Activated CD8-positive, alpha-beta memory T cell treated with anti-CD3 and anti-CD28 coated beads, Interleukin-2, amount 50 U/mL, for 4 hours (primary cell): ENCODE data around the gene HSF2.
"Not testable (repeated sequence)": the region's sequence is repeated elsewhere in the genome, so short reads cannot be mapped to it uniquely, and the experiment has no call there.

Experiments
- DNase-seq: peaks from one replicate; pipeline ENCODE4 v3.0.0-alpha.2; 2020

The HSF2 gene

DNA sequence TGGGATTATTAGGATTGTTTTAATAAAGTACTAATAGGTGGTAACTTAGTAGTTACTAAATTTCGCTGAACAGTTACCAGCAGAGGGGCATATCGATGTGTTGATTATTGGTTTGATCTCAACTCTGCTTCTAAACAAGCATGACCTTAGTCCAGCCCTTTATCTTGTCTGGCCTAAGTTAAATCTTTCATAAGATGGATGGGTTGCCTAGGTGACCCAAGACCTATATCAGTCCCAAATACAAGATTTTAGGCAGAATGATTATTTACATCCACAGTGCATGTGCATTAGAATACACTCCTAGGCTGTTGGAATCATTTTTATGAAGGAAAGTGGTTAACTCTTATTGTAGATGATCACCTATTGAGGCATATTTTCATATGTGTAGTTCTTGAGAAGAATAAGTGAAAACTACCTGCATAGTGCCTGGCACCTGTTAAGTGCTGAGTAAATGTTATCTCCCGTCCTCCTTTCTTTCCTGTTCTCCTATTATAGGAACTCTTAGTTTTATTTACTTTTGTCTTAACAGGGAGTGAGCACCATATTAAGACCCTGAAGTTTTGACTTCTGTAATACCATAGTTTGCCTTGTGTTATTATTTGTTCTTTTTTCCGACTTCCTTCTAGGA, 1.1 kb downstream of the HSF2 start:
- no peak for DNase-seq

DNA sequence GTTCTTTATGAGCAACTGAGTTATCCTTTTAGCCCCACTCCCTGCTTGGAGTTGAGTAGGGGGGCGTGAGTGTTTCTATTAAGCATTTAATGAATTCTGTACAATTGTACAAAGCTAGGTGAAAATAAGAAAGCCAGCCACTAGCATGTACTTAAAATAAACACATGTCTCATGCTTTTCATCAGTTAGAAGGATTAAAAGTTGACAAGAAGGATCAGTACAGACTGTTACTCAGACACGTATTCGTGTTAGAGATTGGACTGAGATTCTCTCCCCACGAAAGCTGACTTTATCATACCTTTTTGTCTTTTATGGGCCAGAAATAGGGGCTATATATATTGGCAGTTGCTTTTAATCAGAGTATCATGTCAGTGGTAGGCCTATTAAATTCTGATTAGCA, 1.7 kb downstream of the HSF2 start:
- DNase-seq: no peak

DNA sequence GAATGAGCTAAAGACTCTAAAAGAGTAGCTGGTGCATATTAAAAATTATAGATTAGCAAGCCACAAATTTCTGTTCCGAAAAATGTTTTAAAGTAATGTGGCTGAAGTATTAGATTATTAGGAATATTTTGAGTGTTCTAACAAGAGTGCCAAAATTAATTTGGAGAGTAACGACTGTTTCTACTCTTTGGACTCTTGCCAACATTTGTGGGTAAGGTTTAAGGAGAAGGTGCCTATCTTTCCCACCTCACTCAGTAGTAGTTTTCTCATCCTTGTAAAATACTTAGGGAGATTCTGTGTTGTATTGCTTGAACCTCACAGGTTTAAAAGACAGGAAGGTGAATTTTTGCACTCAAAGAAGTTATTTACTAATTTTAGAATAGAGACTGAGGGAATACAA, 5.0 kb downstream of the HSF2 start:
- no peak for DNase-seq

DNA sequence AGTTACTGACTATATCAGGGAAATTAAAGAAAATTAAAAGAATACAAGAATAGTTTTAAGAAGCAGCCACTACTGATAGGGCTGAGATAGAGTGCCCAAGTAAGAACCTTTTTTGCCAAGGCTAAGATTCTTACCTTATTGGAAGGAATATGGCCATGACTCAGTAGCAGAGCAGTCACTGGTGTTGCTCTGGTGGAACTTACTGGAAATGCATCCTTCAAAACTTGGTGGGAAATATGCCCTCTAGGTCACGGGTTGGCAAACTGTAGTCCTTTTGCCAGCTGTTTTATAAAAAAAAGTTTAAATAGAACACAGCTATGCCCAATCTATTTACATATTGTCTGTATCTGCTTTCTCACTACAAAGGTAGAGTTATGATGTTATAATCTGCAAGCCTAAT, 6.0 kb downstream of the HSF2 start:
- DNase-seq: no peak

DNA sequence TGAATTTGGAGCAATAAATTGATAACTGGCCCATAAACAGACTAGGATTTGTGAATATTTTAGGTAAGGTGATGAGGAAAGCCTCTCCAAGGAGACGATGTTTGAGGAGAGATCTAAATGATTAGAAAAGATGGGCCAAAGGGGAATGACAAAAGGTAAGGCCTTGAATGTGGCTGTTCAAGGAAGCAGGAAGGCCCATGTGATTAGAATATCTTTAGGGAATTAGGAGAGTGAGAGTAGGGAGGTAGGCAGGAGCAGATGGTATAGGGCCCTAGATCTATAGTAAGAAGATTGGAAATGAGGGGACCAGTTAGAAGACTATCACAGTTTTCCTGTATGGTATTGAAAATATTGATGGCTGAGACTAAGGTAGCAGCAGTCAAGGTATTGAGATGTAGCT, 6.7 kb downstream of the HSF2 start:
- DNase-seq: no peak

DNA sequence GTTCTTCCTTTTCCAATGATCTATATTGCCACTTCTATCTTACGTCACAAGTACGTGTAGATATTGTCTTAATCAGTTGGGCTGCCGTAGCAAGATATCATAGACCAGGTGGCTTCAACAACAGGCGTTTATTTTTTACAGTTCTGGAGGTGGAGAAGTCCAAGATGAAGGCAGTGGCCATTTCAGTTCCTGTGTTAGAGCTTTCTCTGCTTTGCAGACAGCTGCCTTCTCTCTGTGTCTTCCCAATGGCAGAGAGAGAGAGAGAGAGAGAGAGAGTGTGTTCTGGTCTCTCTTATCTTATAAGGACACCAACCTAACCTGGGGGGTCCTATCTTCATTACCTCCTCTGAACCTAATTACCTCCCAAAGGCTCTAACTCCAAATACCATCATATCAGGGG, 8.3 kb downstream of the HSF2 start:
- DNase-seq: no peak

DNA sequence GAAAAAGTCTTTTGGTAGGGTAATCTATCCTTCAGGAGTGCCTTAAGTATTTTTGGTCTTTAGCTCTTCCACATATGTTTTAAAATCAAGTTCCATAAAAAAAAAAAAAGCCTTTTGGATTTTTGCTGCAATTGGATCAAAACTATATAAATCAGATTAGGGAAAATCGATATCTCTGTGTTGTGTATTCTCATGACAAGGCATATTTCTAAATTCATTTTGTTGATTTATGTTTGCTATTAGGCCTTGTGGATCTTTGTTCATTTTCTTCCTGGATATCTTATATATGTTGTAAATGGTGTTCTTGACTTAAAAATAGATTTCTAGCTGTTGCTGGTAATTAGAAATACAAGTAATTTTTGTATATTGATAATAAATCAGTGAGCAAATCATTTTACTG, 8.8 kb downstream of the HSF2 start:
- no peak for DNase-seq

DNA sequence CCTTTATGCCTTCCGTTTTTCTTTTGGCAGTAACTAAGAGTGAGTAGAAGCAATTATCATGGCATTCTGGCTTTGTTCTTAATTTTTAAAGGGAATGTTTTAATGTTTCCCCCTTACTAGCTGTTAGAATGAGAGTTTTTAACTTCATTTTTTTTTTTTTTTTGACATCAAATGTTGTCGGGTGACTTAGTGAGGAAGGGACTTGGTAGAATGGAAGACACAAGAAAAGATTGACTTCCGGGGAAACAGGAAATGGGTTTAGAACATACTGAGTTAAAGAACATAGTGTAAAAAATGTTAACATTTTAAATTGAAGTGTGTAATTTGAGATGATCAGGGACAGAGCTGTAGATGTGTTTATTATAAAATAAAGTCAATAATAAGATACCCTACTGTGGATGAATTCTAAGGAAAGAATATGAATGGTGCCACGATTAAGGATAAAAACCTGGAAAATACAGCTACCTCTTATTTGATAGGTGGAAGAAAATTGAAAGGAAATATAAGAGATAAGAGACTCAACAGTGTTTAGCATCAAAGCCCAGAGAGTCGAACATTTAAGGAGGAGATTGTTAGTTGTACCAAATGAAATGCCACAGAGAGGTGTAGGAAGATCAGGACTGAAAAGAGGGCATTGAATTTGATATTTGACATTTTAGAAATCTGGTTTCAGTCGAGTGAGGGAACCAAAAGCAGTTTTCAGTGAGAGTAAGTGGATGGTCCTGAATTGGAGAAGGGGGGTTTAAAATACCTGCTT, 9.4 kb downstream of the HSF2 start:
- DNase-seq: no peak

DNA sequence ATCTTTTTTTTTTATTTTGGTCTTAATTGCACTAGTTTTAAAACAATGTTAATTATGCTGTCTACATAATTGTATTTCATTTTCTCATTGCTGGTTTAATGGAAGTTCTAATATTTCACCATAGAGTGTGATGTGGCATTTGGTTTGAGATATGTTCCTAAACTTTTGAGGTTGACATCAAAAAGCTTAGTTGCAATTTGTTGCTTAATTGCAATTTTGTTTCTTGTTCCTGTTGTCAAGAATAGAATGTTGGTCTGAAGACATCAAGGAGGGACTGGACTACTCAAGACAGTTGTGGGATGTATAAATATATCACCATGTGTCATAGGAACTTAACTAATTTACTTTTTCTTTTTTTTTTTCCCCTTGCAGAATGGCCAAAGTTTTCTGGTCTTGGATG, 12.5 kb downstream of the HSF2 start:
- DNase-seq: no peak

DNA sequence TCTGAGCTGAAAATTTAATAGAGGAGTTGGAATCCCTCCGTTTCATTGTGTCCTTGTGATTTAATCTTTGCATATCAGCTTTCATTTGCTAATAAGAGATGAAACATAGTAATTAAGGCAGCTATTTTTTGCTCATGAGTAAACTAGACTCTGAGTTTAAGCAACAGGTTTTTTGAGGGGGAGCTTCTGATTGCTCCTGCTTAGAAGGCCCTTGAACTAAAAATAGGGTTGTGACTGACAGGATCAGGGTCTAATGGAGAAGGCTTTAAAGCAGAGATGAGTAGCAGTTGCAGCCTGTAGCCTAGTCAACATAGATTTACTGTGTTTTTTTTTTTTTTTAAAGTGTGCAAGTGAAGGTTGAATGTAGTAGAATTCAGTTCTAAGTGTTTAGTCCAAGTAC, 17.4 kb downstream of the HSF2 start:
- DNase-seq: no peak

DNA sequence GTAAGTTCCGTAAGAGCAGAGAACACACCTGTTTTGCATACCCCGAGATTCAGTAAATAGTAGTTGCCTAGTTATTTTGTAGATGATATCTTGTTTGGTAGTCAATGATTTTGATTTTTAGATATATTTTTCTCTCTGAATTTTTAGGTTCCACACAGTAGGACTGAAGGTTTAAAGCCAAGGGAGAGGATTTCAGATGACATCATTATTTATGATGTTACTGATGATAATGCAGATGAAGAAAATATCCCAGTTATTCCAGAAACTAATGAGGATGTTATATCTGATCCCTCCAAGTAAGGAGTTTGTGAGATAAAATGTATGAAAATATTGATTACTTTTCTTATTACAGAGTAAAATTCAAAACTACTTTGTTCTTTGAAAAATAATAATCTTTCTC, 22.6 kb downstream of the HSF2 start:
- no peak for DNase-seq

DNA sequence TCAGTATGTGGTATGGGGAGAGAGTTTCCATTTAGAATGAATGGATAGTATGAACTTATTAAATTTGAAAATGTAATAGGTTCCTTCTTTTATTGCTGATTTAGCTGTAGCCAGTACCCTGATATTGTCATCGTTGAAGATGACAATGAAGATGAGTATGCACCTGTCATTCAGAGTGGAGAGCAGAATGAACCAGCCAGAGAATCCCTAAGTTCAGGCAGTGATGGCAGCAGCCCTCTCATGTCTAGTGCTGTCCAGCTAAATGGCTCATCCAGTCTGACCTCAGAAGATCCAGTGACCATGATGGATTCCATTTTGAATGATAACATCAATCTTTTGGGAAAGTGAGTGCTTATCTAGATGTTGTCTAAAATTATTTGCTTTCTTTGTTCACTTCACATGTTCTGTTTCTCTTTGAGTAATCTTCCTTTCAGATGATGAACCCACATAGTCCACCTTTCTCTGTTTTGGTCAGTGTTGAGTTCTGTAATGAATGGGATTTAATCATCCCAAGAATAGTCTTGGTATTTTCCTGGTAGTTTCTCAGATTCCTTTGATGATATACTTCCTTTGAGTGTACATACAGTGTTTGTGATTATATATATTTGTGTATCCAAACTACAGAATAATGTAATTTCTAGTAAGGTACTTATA, 23.3 kb downstream of the HSF2 start:
- no peak for DNase-seq

DNA sequence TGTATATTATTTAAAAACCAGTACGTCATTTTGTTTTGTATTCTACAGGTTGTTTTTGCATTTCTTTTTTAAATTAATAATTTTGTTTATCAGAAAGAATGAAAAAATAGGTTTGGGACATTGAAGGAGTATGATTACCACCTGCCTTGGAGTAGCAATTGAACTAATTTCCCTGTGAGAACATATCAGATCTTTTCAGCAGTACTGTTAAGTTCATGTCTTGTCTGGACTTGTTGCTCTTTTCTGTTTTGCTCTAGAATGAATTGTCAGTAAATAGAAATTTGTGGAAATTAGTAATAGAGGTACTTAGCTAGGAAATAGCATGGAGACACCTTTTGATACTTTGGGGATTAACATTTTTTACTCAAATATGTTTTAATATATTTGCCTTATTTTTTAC, 24.3 kb downstream of the HSF2 start:
- DNase-seq: no peak

DNA sequence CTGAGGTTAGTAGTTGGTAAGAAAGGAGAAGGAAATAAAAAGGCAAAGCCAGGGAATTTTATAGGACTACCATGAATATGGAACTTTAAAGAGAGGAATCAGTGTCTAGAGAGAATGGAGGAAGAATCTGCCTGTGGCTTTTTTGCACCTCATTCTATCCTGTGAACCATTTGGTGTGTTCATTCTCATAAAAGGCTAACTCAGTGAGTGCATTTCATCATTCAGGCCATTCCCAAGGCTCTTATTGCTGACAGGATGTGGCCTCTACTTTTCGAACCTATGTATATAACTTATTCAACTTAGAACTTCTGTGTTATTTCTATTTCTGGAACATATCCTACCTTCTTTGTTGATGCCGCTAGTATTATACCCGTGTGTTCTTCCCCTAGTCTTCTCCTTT, 27.1 kb downstream of the HSF2 start:
- DNase-seq: no peak

DNA sequence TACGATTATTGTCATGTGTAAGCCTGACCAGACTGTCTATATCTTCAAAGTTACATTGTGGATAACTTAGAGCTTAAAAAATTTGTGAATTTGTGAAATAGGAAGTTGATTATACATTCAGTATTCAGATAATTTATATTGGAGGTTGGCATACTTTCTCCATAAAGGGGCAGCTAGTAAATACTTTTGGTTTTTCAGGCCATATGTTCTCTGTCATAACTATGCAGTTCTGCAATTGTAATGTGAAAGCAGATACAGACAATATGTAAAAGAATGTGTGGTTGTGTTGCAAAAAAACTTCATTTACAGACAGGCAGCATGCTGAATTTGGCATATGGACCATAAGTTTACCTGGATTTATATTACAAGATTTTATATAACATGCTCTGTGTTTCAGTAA, 29.3 kb downstream of the HSF2 start:
- DNase-seq: no peak

DNA sequence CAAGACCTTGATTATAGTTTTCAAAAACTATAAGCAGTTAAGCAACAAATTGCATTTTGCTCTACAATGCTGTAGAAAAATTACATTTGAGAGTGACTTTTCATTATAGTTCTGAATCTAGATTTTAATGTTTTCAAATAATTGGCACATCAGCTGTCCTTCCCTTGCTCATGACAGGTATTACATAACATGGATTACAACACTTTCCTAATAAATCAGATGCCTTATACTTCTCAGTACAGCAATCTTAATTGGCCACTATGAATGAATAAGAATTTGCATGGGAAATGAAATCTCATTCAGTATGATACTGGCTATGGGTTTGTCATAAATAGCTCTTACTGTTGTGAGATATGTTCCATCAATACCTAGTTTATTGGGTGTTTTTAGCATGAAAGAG, 29.9 kb downstream of the HSF2 start:
- DNase-seq: no peak

DNA sequence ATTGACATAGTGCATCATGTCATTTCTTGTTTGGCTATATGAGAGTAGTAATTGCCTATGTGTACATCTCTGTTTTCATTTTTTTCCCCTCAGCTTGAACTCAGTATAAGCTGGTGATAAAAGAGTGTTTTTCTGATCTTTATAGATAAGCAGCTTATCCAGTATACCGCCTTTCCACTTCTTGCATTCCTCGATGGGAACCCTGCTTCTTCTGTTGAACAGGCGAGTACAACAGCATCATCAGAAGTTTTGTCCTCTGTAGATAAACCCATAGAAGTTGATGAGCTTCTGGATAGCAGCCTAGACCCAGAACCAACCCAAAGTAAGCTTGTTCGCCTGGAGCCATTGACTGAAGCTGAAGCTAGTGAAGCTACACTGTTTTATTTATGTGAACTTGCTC, 32.3 kb downstream of the HSF2 start:
- no peak for DNase-seq

DNA sequence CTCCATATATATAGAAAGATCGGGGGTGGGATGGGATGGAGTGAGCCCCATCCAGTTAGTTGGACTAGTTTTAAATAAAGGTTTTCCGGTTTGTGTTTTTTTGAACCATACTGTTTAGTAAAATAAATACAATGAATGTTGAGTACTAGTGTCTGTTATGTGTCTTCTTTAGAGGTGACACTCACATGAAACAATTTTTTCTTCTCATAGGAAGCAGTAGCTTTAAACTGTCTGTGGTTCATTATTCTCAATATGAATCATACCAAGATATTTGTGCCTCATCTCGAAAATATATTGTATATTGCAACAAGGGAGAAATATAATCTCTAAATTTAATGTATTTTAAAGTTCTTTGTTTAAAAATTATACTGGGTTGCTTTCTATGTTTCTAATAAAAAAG, 33.4 kb downstream of the HSF2 start:
- DNase-seq: no peak

DNA sequence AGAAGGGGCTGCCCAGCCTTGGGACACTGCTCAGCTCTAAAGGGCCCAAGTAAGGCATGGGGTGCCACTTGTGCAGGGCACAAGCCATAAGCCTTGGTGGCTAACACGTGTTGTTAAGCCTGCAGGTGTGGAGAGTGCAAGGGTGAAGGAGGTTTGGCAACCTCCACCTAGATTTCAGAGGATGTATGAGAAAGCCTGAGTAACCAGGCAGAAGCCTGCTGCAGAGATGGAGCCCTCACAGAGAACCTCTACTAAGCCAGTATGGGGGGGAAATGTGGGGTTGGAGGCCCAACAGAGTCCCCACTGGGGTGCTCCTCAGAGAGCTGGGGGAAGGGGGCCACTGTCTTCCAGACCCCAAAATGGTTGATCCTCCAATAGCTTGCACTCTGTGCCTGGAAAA, 39.5 kb downstream of the HSF2 start:
- DNase-seq: no peak

DNA sequence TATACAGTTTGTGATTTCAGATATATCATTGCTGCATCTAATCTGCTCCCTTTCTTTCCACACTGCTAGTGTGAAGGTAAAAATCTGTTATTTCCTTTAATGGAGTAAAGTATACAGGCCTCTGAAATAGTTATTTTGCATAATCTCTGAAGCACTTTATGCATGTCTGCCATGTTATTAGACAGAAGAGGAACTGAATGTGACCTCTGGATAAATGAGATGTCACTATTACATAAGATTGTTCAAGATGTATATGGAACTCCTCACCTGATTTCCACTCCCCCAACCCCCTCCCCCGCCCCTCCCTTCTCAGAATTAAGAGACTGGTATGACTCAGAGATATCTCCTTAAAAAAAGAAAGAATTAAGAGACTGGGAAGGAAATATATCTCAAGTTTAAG, 45.8 kb downstream of the HSF2 start:
- no peak for DNase-seq

DNA sequence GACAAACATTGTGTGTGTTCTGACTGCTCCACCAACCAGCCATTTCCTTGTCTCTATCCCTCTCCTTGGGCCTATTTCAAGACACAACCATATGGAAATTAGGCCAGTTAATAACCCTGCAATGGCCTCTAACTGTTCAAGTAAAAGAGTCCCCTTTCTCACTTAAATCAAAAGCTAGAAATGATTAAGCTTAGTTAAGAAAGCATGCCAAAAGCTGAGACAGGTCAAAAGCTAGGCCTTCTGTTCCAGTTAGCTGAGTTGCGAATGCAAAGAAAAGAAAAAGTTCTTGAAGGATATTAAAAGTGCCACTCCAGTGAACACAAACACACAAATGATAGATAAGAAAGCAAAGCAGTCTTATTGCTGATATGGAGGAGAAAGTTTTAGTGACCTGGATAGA, 49.6 kb downstream of the HSF2 start:
- no peak for DNase-seq

DNA sequence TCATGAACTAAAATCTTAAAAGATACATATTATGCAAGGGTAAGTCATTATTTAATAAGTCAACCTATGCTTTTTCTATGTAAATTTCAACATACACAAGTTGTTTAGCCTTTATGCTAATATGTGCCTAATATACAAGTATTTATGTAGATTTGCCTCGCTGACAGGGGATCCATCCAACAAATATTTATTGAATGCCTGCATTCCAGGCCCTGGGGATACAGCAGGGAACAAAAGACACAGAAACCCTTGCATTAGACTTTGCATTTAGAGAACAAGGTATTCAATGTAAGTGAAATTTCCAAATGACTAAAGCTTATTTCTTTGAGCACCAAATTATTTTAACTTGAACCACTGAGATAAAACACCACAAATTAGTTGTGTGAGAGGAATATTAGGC, 53.1 kb downstream of the HSF2 start:
- DNase-seq: no peak

DNA sequence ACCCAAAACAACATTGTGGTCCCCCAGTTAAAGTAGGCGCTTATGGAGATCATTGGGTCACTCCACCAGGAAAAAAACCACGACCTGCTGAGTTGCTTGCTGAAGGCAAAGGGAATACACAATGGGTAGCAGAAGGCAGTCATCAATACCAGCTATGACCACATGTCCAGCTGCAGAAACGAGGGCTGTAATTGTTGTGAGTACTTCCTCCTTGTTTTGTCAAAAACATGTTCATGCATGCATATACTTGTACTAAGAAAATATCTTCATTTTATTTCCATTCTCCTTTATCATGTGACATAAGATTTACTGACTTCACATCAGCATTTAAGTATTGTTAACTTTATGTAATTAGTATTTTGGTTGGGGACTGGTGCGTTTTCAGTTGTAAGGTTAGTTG, 55.2 kb downstream of the HSF2 start:
- DNase-seq: no peak

DNA sequence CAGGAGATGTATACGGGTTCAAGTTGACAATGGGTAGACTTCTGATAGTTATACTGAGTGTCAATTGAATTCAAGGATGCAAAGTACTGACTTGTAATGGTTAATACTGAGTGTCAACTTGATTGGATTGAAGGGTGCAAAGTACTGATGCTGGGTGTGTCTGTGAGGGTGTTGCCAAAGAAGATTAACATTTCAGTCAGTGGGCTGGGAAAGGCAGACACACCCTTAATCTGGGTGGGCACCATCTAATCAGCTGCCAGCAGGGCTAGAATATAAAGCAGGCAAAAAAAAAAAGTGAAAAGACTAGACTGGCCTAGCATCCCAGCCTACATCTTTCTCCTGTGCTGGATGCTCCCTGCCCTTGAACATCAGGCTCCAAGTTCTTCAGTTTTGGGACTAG, 55.7 kb downstream of the HSF2 start:
- not testable (repeated sequence) for DNase-seq

DNA sequence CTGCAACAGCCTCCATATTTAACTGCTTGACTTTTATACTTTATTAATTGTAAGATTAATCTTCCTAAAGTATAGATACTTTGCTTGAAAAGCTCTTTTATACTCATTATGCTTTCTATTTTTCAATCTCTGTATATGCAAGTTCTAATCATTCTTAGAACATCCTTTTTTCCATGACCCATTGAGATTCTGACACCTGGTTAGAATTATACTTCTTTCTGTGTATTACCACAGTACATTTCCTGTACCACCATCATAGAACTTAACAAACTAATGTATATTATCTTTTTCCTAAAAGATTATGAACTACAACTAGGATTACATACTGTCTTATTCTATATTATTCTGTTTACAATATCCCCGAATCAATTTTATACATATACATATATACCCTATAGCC, 58.6 kb downstream of the HSF2 start:
- DNase-seq: no peak
